NOMO-1 treated with dmso at 0.1 percent for 144 hours (cell line): ENCODE data around the gene MAPK7.
A peak's percentile ranks its signal among the peaks of the same experiment; 100 is the strongest.

Experiments used
- DNase-seq: peaks from one replicate; lab custom pipeline; 2025; ENCODE audit not compliant: unreplicated experiment; lab: John Stamatoyannopoulos, UW

MAPK7 gene

DNA sequence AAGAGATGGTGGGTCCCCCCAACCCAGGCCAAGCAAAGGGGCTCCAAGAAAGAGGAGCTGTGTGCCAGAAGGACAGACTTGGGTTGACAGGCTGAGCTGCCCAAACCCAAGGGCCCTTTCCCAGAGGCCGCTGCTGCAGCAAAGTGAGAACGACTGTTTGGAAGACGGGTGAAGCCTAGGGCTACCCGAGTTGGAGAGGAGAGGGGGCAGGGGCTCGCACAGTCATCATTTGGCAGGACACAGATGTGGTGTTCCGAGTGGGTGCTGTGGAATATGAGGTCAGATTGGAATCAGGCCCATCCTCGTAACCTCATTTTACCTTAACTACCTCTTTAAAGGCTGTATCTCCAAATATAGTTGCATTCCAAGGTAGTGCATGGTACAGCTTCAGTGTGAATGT, 14.0 kb downstream of the MAPK7 start:
- DNase-seq, result no peak

DNA sequence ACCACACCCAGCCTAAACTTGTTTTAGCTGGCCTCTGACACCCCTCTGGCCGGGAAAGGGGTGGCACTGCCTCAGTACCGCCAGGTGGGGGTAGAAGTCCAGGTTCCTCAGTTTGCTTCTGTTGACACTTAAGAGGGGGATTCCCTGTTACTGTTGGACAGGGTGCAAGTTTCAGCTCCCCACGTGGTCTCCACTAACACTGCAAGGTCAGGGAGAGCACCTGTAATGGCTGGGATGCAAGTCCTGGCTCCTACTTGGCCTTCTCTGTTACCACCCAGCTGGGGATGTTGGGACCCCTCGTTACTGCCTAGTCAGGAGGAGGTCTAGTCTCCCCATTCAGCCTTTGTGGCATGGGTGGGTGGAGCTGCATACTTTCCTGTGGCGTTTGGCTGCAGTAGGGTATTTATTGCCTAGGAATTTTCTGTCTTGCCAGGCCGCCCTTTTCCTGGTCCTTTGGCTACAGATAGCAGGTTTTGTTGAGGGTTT, 19.3 kb downstream of the MAPK7 start:
- DNase-seq, result no peak

DNA sequence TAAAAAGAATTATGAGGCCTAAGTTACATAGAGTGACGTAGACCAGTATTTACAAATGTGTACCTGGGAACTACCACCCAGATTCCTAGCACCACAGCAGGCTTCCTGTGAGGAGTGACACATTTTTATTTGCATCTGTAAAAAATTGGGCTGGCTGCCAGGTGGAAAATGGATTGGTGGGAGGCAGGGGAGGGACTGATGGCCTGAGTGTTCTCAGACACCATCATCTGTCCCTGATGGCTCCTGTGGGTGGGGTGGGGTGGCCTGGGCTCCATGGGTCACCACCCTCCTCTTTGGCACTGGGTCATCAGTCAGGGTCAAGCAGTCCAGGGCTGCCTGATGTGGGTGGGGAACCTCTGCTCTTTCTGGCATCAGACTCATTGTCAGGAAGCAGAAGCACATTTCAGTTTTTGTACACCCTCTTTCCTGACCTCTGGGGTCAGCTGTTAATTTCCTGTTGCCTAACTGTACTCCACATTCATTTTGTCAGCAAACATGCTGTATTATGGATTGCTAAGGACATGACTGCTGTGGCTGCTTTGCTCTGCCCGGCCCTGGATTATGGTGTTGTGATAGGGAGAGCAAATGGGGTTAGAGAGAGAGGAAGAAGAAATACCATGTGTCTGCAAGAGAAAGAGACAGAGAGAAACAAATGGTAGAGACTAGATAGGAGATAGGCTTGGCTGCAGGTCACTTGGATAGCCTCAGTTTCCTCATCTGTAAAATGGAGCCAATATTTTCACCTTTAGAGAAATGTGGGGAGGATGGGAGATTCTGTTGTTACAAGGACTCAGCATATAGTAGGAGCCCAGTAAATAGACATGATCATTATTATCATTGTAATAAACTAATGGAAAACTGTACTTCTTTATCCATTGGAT, 20.2 kb downstream of the MAPK7 start:
- peak; percentile 55 for DNase-seq

DNA sequence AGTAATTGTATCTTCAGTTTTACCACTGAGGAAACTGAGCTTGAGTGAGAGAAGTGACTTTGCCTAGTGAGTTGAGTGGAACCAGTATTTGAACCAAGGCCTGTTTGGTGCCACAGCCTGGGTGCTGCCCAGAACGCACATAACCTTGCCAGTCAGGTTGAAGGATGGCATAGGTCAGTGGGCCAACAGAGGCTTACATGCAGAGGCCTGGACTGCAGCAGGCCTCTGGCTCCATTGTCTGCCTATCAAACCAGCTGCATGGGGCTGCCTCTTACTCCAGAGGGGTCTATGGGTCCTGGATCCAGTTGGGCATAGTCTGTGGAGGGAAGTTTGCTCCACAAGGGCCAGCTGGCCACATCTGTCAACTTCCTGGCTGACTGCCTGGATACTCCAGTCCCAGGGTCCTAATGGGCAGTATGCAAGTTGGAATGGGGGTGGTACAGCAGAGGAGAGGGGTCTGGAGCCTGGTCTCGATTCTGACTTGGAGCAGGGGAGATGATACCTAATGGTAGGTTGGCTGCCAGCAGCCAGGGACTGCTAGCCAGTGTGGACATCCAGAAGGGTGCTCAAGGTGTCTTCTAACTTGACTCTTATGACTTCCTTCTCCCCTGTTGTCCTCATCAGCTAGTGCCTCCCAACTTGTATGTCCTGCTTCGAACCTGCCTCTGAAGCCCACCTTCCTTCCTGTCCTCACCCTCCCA, 21.6 kb downstream of the MAPK7 start:
- no peak for DNase-seq

GRCh38 chr17:19401321-19402010, 23.2 kb downstream of the MAPK7 start:
- no peak for DNase-seq

DNA sequence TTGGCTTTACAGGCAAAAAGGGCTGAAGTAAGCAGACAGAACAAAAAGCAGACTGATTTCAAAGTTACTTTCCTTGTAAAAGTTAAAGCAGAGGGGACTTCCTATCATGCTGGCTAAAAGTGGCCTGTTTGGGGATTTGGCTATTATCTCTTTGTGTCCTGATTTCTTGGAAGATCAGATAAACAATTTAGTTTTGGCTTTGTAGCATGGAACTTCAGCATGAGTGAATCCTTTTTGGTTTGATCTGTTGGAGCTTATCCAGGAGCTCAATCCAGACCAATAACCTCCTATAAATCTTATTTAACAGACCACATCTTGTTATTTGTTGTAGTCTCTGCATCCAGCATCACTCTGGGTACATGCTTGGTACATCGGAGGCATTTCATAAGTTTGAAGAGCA, 23.9 kb downstream of the MAPK7 start:
- DNase-seq, result no peak

DNA sequence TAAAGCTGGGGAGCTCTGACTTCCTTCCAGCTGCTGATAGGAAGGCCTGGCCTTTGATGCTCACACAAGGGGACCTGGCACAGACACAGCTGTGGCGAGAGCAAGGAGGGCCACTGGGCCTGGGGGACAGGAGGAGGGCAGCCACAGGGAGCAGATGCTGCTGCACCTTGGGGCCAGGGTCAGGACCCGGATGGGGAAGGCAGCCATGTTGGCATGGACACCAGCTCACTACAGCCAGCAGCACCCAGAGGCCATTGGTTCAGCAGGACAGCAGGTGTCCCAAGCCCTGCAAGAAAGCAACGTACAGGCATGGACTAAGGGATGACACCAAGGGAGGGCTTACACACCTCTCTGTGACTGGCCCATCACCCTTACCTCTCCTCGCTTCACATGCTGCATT, 24.7 kb downstream of the MAPK7 start:
- DNase-seq, result no peak

DNA sequence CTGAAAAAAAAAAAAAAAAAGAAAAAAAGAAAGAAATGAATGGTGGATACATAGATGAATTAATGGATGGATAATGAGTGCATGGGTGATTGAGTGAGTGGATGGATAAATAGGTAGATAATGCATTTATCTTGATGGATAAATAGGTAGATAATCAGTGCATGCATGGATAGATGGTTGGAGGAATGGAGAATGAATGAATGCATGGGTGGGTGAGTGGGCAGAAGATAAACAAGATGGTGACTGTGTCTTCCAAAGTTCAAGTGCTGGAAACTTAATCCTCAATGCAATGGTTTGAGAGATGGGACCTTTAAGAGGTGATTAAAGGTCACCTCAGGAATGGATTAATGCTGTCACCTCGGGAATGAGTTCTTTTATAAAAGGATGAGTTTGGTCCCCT, 26.0 kb downstream of the MAPK7 start:
- no peak for DNase-seq

- no peak for DNase-seq
Measured at GRCh38 chr17:19405114-19405513, 26.8 kb downstream of the MAPK7 start.

DNA sequence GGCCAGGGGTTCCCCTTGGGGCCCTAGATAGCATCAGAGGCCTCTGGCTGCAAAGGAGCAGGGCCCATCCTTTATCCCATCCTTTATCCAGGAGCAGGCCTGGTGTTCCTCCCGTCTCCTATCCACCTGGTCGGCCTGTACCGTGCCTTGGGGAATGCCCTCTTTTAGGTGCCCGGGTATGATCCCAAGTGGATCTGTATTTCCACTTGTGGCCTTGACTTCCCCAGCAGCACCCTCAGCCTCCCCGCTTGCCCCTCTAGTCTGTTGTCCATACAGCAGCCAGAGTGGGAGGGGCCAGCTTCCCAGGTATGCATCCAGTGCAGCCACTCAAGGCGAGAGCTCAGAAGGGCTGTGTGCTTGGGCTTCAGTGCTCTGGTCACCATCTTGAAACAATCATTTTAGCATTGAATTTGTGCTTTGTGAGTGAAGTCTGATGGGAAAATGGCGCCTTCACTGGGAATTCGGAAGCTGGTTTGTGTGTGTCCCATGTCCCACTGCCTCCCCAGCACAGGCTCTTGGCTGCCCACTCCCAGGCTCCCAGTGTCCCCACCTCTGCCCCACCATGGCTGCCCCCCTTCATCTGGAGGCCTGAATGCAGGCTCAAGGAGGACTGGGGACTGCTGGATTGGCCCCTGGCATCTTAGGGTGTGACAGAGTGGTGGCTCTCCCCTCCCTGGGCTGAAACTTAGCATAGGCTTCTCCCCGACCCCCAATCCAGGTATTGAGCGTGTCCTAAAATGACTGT, 29.5 kb downstream of the MAPK7 start:
- DNase-seq, result no peak

DNA sequence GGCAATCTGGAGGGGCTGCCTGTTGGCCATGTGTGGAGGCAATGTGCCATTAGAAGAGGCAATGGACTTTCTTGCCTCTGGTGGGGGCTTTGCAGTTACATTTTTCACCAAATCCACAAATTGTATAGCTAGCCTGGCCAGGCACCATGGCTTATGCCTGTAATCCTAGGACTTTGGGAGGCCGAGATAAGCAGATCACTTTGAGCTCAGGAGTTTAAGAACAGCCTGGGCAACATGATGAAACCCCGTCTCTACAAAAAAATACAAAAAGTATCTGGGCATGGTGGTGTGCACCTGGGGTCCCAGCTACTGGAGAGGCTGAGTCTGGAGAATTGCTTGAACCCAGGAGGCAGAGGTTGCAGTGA, 30.0 kb downstream of the MAPK7 start:
- no peak for DNase-seq

DNA sequence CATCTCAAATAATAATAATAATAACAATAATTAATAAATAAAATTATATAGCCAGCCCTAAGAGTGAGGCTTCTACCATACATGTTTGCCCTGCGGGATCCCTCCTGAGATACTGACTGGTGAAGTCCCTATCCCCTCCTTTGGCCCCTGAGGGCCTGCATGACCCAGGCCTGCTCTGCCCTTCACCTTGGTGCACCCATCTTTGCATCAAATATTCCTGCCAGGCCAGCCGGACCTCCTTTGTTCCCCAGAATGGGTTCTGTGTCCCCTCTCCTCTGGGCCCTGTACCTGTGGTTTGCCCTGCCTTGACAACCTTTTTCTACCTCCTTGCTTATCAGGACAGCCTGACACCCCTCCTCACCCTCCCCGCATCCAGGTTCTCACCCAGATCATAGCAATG, 30.8 kb downstream of the MAPK7 start:
- DNase-seq, result no peak

DNA sequence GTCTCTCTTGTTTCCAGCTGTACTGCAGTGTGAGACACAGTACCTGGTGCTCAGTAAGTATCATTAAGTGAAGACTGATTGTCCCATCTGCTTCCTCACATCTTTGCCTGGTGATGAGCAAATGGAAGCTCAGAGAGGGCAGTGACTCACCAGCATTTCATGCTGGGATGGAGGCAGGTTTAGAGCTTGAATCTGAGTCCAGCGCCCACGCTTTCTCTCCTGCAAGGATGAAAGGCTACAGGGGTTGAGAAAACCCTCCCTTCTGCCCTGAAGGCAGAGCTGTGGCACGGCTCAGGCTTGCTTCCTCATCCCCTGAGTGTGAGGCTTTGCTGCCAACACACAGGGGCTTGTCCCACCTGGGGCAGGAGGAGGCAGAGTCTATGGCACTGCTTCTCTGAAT, 31.2 kb downstream of the MAPK7 start:
- DNase-seq, result no peak

DNA sequence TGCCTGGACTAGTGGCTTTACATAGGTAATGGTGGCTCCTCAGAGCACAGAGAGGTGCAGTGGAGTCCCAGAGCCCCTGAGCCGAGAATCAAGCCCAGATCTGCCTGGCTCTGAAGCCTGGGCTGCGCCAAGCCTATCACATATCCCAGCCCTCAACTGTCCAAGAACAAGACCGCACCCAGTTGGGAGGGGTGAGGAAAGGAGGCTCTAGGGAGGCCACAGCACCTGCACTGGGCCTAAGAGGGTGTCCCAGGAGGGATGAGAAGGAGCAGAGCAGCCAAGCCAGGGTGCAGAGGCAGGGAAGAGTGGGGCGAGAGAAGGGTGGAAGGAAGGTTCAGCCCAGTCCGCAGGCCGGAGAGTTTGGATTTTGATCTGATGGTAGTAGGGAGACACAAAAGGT, 31.8 kb downstream of the MAPK7 start:
- DNase-seq, result no peak

DNA sequence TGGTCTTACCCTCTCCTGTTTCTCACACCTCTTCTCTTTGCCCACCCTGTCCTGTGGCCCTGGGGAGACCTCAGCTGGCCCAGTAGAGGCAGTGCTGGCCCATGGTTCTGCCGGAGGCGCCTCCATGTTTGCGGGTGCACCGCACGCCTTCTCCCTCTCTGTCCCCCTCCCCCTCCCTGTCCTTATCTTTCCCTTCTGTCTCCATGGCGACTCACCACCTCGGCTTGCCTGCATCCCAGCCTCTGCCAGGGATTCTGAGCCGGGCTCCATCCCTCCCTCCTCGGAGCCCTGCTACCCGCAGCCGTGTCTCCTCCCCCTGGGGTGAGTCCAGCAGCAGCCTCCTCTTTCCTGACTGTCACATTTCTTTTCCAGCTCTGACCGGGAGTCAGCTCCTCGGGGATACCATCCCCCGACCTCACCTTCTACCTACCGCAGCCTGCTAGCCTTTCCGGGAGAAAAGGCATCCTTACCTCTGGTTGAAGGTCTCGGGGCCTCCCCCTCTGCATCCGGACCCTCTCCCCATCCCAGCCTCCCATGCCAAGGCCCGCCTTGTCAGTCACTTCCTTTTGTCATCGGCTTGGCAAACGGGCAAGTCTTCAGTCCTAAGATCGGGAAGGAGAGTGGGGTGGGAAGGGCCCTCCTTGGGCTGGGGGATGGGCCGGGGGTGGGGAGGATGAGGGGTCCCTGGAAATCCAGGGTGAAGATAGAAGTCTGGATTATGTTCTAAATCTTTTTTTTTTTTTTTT, 32.8 kb downstream of the MAPK7 start, which contains the start of gene RNF112:
Gene RNF112, plus strand, starts transcription at position 358 of the 746 bp plus-strand sequence. Its CDS starts 177 bp downstream, at position 535.
- no peak for DNase-seq

- DNase-seq, result no peak
Measured at GRCh38 chr17:19411631-19412030, 33.3 kb downstream of the MAPK7 start.

GRCh38 chr17:19412510-19412909, 34.2 kb downstream of the MAPK7 start:
- DNase-seq, result no peak

DNA sequence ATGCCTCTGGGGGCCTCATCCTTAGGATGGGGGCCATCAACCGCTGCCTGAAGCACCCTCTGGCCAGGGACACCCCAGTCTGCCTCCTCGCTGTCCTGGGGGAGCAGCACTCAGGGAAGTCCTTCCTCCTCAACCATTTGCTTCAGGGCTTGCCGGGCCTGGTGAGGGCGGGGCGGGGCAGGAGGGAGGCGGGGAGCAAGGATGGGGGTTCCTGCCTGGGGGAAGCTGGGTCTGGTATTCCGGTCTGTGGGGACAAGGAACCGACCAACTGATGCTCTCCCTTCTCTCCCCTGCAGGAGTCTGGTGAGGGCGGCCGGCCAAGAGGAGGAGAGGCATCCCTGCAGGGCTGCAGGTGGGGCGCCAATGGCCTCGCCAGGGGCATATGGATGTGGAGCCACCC, 34.7 kb downstream of the MAPK7 start:
- DNase-seq, result no peak

DNA sequence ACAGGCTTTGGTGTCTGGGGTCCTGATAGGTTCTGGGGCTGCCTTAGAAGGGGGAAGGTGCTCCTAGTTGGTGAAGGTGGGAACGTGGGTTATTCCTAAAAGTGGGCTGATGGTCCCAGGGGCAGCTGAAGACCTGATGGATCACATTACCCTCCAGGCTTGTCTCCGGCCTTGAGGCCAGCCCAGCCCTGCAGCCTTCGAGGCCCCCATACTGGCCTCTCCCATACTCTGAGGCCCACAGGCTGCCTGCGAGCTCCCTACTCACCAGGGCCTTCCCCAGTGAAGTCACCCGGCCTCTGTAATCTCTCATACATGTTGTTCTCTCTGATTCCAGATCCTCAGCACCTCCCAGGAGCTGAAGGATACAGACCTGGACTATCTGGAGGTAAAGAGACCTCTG, 35.5 kb downstream of the MAPK7 start:
- DNase-seq, result no peak
